Measurements from ENCODE around the gene MRPL24. TPM values are rescaled to one million over a fixed set of nuclear protein-coding genes. Genes with fewer than 3 reads are reported as not detected.
A peak's percentile ranks its signal among the peaks of the same experiment; 100 is the strongest.

Gene MRPL24
- total and polyA plus RNA-seq, 2 of the 13 experiments (the other 11 are each of a cell fraction or from before 2014, with no cell fraction given) = 38.1 to 42.9 TPM

GRCh38 chr1:156689035-156689952 lies 51.6 kb downstream of the MRPL24 start (continued):
- no peak for TF ChIP-seq ZNF883 (CRISPR knock-in tag; IDR thresholded peaks at IDR 0.05; ENCODE audit: not compliant biosample characterization)
- TF ChIP-seq ARID4A (CRISPR knock-in tag; IDR thresholded peaks at IDR 0.05; ENCODE audit: borderline replicate concordance) = no peak; the same call in 1 of the 2 replicates
- peak; percentile 59 for TF ChIP-seq BORCS8-MEF2B (CRISPR knock-in tag; IDR thresholded peaks at IDR 0.05)
- no peak for TF ChIP-seq FOXO4 (CRISPR knock-in tag; conservative IDR thresholded peaks at IDR 0.05)
- no peak for TF ChIP-seq ZSCAN25 (CRISPR knock-in tag; IDR thresholded peaks at IDR 0.05)
- TF ChIP-seq ARID2 (CRISPR knock-in tag; IDR thresholded peaks at IDR 0.05; ENCODE audit: borderline replicate concordance) = no peak
- TF ChIP-seq ZNF275 (CRISPR knock-in tag; IDR thresholded peaks at IDR 0.05; ENCODE audit: borderline replicate concordance) = no peak
- no peak for TF ChIP-seq PITX1 (CRISPR knock-in tag; IDR thresholded peaks at IDR 0.05)
- no peak for TF ChIP-seq ELF1 (CRISPR knock-in tag; IDR thresholded peaks at IDR 0.05)
- TF ChIP-seq NCOR1 (IDR thresholded peaks at IDR 0.05; ENCODE audit: borderline replicate concordance, low read length) = no peak
- no peak for TF ChIP-seq ZNF446 (CRISPR knock-in tag; IDR thresholded peaks at IDR 0.05)
- TF ChIP-seq ARID5B (CRISPR knock-in tag; IDR thresholded peaks at IDR 0.05) = 0 out of 2 replicates have a peak, but pooled peaks have one; percentile 8
- TF ChIP-seq ETV5 (CRISPR knock-in tag; IDR thresholded peaks at IDR 0.05; ENCODE audit: borderline replicate concordance) = no peak; the same call in 1 of the 2 replicates
- no peak for TF ChIP-seq ZNF660 (CRISPR knock-in tag; IDR thresholded peaks at IDR 0.05; ENCODE audit: borderline replicate concordance, low read depth)
- no peak for TF ChIP-seq KLF6 (CRISPR knock-in tag; IDR thresholded peaks at IDR 0.05)
- no peak for TF ChIP-seq FOXP1 (IDR thresholded peaks at IDR 0.05)
- no peak for TF ChIP-seq FOXP1 (CRISPR knock-in tag; IDR thresholded peaks at IDR 0.05)
- no peak for TF ChIP-seq DMAP1 (CRISPR knock-in tag; IDR thresholded peaks at IDR 0.05)
- TF ChIP-seq MAFF (IDR thresholded peaks at IDR 0.05; ENCODE audit: low read depth, low read length) = no peak

Data from HepG2 (cell line).